Upper lobe of right lung (tissue), 1 donor: ENCODE data around the gene IQGAP1. TPM values are rescaled to one million over a fixed set of nuclear protein-coding genes. Genes with fewer than 3 reads are reported as not detected.

Experiments used
- ATAC-seq: fragments of 200-7000 bp; cut with Tn5 transposase; one replicate; pipeline ENCODE4 v1.9.1; 2020; ENCODE audit warnings: mild to moderate bottlenecking, moderate library complexity
- DNase-seq: peaks from one replicate; pipeline ENCODE4 v3.0.0-alpha.2; 2020
- H3K27ac ChIP-seq: fragments of 200-600 bp; one replicate; pipeline ENCODE4 v1.8.0; 2022
- H3K27me3 ChIP-seq: fragments of 200-600 bp; one replicate; pipeline ENCODE4 v1.8.0; 2022; ENCODE audit warnings: mild to moderate bottlenecking
- H3K36me3 ChIP-seq: fragments of 200-600 bp; one replicate; pipeline ENCODE4 v1.8.0; 2022
- H3K4me1 ChIP-seq: fragments of 200-600 bp; one replicate; pipeline ENCODE4 v1.8.0; 2022
- H3K4me3 ChIP-seq: fragments of 200-600 bp; one replicate; pipeline ENCODE4 v1.8.0; 2022; ENCODE audit warnings: mild to moderate bottlenecking
- H3K9me3 ChIP-seq: fragments of 200-600 bp; one replicate; pipeline ENCODE4 v1.8.0; 2022
- CTCF ChIP-seq: fragments of 200-600 bp; IDR thresholded peaks from one replicate; pipeline ENCODE4 v1.8.0; 2022; ENCODE audit warnings: antibody characterized with exemption
- intact Hi-C: fragments of 100-400 bp; cut with DNase I; formaldehyde crosslinking; loops from one replicate; pipeline ENCODE4 v1.11.0; 2022
- total RNA-seq: library from RNA; stranded (reverse); fragmentation: NEBNext Ultra II Directional; extraction: Animal tissue kit (Norgen Biotek cat#: 25700); gene quantifications from one replicate; pipeline ENCODE4 v1.2.1, GENCODE V29; 2021
- donor health status: DM: no; HTN: yes; CAD: no; lungs with severe emphysema.

IQGAP1 gene
- total RNA-seq, 1 donor from 2014 or later = 256 TPM

- no peak for ATAC-seq
- DNase-seq = no peak
- Histone ChIP-seq H3K9me3 (no peaks in the 10 kb centered on the region), H3K27ac (no peak overlapping the region), H3K4me3 (no peak overlapping the region), H3K27me3 (no peaks in the 10 kb centered on the region), H3K36me3 (no peaks in the 10 kb centered on the region), H3K4me1 (peaks cover 27% of the 10 kb centered on the region)
- TF ChIP-seq CTCF = no peak
- intact Hi-C loops = loop anchor here (5.0 kb wide), 1 partner anchor 118 kb away; no protein-coding TSS in a partner anchor
Observed at GRCh38 chr15:90364251-90364650, 23.8 kb upstream of the IQGAP1 start.

- intact Hi-C loops = no loop called here
- no peak for TF ChIP-seq CTCF
Observed at GRCh38 chr15:90365414-90366055, 22.5 kb upstream of the IQGAP1 start.

GRCh38 chr15:90367576-90367975 lies 20.5 kb upstream of the IQGAP1 start:
- no peaks in the 10 kb centered on the region for H3K36me3 ChIP-seq
- ATAC-seq (peak; percentile 85), DNase-seq (no peak)
- intact Hi-C loops = no loop called here
- no peaks in the 10 kb centered on the region for H3K9me3 ChIP-seq
- H3K4me1 ChIP-seq = peaks cover 17% of the 10 kb centered on the region
- H3K4me3 ChIP-seq = no peak overlapping the region
- peak overlapping the region; percentile 30 for H3K27ac ChIP-seq
- TF ChIP-seq CTCF = no peak
- no peaks in the 10 kb centered on the region for H3K27me3 ChIP-seq

More at GRCh38 chr15:90365414-90366055, 22.5 kb upstream of the IQGAP1 start:
- Histone ChIP-seq H3K4me3 (no peak overlapping the region), H3K27me3 (no peaks in the 10 kb centered on the region), H3K9me3 (no peaks in the 10 kb centered on the region), H3K4me1 (peaks cover 27% of the 10 kb centered on the region), H3K36me3 (no peaks in the 10 kb centered on the region), H3K27ac (no peak overlapping the region)
- DNase-seq = no peak
- no peak for ATAC-seq

GRCh38 chr15:90375071-90375470 lies 13.0 kb upstream of the IQGAP1 start:
- no peaks in the 10 kb centered on the region for H3K27me3 ChIP-seq
- intact Hi-C loops = no loop called here
- no peak for TF ChIP-seq CTCF

GRCh38 chr15:90376789-90377188 lies 11.3 kb upstream of the IQGAP1 start:
- Histone ChIP-seq H3K4me1 (peaks cover 15% of the 10 kb centered on the region), H3K27me3 (no peaks in the 10 kb centered on the region), H3K36me3 (no peaks in the 10 kb centered on the region), H3K4me3 (no peak overlapping the region), H3K9me3 (peaks cover 8% of the 10 kb centered on the region), H3K27ac (peak overlapping the region; percentile 56)
- ATAC-seq (peak; percentile 75), DNase-seq (no peak)
- intact Hi-C loops = no loop called here
- TF ChIP-seq CTCF = no peak

More at GRCh38 chr15:90375071-90375470, 13.0 kb upstream of the IQGAP1 start:
- Histone ChIP-seq H3K9me3 (peaks cover 8% of the 10 kb centered on the region), H3K36me3 (no peaks in the 10 kb centered on the region), H3K4me3 (no peak overlapping the region), H3K4me1 (peaks cover 15% of the 10 kb centered on the region), H3K27ac (no peak overlapping the region)
- ATAC-seq (no peak), DNase-seq (no peak)

- no peaks in the 10 kb centered on the region for H3K36me3 ChIP-seq
- intact Hi-C loops = no loop called here
- H3K4me3 ChIP-seq = no peak overlapping the region
- DNase-seq (no peak), ATAC-seq (no peak)
- H3K4me1 ChIP-seq = peaks cover 15% of the 10 kb centered on the region
- no peak overlapping the region for H3K27ac ChIP-seq
- H3K9me3 ChIP-seq = peaks cover 8% of the 10 kb centered on the region
- H3K27me3 ChIP-seq = no peaks in the 10 kb centered on the region
- no peak for TF ChIP-seq CTCF
Observed at GRCh38 chr15:90379263-90379662, 8.8 kb upstream of the IQGAP1 start.
